ENCODE results near the gene MRPL49.
"Not testable (repeated sequence)": the region's sequence is repeated elsewhere in the genome, so short reads cannot be mapped to it uniquely, and the experiment has no call there.

Gene MRPL49

DNA sequence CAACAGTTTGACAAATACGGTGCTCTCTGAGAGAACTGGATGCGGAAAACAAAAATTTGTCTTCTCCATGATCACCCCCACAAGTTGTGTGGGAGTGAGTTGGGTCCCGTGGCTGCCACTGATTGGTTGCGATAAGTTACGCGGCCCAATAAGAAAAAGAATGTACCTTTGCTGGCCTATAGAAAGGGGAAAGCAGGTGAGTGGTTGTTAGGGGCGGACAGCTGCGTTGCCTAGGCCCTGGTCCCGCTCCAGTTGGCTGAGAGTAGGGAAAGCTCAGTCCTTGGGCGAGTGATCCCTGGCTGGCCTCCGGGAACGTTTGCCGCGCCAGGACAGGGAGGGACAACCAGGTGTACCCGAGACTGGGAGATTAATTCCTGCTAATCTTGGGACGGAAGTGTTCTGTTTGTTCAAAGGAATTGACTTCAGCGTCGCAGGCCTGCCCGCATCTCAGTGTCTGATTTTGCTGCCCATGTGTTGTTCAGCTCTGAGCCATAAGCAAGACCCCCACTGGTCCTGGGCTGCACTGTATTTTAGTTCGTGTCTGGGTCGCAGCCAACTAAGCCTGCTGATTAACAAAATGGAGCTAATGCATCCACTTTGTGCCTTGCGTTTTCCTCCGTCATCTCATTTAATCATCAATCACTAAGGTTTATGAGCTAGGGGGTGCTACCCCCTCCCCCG, 13.0 kb downstream of the MRPL49 start:
- peak; percentile 97 for DNase-seq

DNA sequence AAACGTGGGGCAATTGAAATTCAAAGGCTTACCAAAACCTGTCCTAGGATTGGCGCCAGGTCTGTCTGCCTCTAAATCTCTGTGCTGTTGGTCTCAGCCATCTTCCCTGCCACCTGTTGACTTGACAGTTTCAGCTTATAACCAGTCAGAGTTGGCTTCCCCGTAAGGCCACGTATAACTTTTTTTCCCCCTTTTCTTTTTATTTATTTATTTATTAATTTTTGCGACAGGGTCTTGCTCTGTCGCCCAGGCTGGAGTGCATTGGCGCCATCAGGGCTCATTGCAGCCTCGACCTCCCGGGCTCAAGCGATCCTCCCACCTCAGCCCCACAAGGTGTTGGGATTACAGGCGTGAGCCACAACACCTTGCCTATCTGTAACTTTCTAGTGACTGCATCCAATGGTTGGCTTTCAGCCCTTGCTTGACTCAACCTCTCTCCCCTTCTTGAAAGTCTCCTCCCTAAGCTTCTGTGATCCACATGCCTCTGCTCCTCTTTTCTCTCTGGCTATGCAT, 13.6 kb downstream of the MRPL49 start:
- no peak for DNase-seq

DNA sequence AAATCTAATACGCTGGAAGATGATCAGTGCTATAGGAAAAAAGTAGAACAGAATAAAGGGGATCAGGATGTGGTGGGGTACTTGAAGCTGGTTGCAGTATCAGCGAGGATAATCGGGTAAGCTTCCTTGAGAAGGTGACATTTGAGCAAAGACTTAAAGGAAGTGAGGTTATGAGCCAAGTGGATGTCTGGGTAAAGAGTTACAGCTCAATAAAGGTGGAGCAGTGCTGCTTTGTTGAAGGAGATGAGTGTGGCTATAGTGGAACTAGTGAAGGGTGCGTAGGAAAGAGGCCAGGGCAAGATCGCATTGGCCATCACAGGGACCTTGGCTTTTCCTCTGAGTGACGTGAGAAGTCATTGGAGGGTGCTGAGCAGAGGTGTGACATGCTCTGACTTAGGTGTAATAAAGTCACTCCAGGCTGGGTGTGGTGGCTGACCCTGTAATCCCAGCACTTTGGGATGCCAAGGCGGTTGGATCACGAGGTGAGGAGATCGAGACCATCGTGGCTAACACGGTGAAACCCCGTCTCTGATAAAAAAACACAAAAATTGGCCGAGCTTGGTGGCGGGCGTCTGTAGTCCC, 14.5 kb downstream of the MRPL49 start:
- DNase-seq: no peak

DNA sequence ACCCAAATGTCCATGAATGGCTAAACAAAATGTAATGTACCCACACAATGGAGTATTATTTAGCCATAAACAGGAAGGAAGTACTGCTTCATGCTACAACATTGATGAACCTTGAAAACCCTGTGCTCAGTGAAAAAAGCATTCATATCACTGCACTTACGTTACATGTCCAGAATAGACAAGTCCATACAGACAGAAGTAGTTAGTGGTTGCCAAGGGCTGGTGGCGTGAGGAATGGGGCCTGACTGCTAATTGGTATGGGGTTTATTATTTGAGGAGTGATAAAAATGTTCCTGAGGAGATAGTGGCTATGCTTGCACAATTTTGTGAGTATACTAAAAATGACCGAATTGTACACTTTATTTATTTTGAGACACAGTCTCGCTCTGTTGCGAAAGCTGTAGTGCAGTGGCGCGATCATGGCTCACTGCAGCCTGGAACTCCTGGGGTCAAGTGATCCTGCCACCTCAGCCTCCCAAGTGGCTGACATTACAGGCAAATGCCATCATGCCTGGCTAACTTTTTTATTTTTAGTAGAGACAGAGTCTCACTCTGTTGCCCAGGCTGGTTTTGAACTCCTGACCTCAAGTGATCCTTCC, 19.9 kb downstream of the MRPL49 start:
- no peak for DNase-seq

DNA sequence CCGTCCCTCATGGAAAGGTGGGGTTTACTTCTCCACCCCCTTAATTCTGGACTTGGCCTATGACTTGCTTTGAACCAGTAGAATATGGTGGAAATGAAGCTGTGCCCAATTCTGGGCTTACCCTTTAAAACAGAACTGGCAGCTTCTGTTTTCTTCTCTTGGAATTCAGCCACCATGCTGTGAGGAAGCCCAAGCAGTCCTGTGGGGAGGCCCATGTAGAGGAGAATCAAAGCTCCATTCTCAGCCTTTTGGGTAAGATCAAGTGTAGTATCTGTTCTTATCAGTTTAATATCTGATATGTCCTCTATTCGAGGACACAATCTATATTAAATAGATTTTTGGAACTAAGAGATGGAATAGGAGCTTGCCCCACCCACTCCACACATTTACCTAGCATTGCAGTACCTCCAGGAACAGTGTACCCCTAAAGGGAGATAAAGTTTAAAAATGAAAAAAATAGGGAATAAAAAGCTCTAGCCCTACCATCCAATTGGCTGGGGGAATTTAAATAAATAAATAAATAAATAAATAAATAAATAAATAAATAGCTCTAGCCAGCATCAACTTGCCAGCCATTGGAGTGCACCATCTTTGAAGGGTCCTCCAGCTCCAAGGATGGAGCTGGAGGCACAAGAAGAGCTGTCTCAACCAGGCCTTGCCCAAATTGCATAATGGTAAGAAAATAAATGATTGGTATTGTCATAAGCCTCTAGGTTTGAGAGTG, 25.4 kb downstream of the MRPL49 start:
- no peak for DNase-seq

DNA sequence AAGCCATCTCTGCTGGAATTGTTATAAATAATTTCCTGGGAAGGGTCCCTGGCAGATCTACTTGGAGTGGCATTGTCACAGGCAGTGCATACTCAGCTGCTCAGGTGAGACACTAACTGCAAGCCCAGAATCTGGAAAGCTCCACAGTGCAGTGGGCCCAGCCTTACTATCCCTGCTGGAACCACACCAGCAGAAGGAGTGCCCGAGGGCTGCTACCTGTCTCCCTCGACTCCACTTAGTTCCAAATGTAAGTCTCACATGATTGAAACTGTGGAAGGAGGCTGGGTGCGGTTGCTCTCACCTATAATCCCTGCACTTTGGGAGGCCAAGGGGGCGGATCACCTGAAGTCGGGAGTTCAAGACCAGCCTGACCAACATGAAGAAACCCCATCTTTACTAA, 26.5 kb downstream of the MRPL49 start:
- no peak for DNase-seq

DNA sequence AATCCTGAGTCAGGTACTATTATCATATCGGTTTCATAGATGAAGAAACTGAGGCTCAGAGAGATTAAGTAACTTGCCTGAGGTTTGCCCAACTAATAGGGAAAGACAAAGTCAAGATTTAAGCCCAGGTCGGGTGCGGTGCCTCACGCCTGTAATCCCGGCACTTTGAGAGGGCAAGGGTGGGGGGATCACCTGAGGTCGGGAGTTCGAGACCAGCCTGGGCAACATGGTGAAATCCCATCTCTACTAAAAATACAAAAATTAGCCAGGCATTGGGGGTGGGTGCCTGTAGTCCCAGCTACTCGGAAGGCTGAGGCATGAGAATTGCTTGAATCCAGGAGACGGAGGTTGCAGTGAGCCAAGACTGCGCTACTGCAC, 28.0 kb downstream of the MRPL49 start:
- not testable (repeated sequence) for DNase-seq

DNA sequence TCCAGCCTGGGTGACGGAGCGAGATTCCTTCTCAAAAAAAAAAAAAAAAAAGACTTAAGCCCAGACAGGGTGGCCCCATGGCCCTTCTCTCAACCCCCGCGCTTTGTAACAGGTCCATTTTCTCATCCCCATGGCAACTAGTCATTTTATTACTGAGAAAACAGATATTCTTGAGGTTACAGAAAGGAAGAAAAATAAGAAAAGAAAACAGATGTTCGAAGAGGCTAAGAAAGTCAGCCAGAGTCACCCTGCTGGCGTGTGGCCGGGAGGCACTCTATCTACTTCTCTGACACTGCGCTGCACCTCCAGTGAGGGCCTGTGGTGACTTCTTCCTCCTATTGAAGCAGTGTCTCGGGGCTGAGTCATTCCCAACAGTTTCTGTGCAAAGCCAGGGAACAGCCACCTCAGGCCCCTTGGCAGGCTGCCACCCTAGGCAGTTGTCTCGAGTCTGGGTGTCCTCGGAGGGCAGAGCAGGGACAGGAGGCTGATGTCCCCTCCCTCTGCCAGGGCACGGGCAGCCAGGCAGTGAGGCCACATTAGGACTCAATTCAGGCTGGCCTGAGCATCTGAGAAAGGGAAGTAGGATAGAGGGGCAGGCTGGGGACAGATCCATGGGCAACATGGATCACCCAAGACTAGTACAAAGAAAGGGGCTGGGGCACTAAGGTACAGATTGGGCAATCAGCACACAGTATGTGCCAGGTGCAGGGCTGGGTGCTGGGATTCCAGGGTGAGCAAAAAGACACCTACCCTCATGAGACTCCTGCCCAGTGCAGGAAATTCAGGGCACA, 28.6 kb downstream of the MRPL49 start:
- DNase-seq: peak; percentile 78

DNA sequence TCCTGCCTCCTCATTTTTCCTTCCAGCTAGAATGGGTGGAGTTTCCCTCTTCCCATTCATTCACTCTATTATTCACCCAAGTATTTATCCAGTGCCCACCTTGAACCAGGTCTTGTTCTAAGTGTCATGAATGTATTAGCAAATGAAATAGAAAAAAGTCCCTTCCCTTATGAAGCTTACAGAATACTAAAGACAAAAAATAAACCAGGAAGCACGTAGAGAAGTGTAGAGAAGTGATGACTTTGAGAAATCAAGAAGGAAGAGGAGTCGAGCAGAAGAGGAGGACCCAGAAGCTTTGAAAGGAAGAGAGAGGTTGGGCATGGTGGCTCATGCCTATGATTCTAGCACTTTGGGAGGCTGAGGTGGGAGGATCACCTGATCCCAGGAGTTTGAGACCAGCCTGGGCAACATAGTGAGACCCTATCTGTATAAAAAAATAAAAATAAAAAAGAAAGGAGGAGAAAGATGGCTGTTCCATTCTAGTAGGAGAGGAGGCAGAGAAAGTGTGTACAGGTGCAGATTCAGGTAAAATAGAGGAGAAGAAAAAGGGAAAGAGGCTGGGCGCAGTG, 29.3 kb downstream of the MRPL49 start:
- no peak for DNase-seq

DNA sequence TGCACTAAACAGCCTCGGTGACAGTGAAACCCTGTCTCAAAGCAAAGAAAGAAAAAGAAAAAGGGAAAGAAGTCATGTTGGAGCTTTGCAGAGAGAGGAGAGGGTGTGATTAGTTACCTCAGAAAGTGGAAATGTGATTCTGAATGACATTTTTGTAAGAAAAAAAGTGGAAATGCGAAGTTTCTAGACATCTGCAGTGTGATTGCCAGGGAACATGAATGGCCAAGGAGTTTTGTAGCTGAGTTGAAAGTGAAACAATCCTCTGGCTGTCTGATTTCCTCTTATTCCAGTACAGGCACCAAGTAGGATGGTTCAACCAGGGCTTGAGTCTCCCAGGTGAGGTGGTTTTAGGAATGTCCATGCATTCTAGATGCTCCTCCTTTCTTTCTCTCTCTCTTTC, 30.0 kb downstream of the MRPL49 start:
- DNase-seq: no peak

DNA sequence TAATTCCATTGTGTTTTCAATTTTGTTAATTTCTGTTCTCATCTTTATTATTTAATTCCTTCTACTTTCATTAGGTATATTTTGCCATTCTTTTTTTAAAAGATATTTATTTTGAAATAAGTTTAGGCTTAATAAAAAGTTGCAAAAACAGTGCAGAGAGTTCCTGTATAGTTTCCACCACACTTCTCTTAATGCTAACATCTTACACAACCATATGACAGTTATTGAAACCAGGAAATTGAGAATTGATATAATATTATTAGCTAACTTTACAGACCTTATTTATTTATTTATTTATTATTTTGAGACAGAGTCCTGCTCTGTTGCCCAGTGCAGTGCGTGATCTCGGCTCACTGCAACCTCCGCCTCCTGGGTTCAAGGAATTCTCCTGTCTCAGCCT, 34.1 kb downstream of the MRPL49 start:
- no peak for DNase-seq

DNA sequence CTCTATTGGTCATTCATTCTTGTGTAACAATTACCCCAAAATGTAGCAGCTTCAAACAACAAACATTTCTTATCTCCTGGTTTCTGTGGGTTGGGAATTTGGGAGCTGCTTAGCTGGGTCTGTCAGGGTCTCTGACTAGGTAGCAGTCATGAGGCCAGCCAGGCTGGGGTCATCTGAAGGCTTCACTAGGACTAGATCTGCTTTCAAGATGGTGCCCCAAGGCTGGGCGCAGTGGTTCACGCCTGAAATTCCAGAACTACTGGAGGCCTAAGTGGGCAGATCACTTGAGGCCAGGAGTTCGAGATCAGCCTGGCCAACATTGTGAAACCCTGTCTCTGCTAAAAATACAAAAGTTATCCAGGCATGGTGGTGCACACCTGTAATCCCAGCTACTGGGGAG, 34.8 kb downstream of the MRPL49 start:
- DNase-seq: no peak

DNA sequence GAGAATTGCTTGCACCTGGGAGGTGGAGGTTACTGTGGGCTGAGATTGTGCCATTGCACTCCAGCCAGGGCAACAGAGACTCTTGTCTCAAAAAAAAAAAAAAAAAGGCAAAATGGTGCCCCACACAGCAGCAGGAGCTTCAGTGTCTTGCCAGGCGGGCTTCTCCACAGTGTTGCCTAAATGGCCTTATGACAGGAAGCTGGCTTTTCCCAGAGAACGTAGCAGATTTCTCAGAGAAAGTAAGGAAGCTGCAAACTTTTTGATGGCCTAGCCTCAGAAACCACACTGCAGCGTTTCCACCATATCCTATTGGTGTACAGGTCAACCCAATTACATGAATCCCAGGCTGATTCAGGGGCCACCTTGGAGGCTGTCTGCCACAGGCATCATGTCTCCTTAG, 35.2 kb downstream of the MRPL49 start:
- DNase-seq: no peak

DNA sequence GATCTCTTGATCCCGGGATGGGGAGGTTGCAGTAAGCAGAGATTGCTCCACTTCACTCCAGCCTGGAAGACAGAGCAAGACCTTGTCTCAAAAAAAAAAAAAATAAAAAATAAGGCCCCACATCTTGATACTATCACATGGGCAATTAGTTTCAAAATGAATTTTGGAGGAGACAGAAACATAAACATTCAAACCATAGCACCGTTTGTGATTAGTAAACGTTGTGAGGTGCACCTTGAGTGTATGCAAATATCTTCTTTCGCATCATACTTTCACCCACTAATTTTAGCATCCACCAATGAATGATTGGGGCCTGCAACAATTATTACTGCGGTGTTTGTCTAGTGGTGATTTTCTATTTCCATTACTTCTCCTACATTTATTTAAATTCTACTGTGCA, 36.9 kb downstream of the MRPL49 start:
- no peak for DNase-seq

DNA sequence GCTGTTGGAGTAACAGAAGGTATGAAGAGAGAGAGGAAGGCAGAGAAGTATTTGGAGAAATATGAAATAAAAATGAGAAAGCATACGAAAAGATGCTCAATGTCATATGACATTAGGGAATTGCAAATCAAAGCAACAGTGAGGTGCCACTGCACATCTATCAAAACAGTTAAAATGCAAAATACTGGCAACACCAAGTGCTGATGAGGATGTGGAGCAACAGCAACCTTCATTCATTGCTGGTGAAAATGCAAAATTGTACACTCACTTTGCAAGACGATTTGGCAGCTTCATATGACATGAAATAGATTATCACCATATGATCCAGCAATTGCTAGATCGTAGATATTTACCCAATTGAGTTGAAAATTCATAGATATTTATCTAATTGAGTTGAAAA, 38.5 kb downstream of the MRPL49 start:
- no peak for DNase-seq

DNA sequence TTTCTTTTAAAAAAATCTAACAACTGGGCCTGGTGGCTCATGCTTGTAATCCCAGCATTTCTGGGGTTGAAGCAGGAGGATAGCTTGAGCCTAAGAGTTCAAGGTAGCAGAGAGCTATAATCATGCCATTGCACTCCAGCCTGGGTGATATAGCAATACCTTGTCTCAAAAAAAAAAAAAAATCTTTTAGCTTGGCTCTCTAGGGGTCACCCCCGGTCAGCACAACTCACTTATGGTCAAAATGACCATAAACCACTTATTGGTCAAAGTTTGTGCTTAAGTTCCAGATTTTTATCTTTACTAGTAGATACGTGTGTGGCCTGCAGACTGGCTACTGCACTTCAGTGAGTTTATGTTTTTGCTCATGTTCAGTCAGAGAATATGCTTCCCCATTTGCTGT, 41.6 kb downstream of the MRPL49 start:
- DNase-seq: no peak

DNA sequence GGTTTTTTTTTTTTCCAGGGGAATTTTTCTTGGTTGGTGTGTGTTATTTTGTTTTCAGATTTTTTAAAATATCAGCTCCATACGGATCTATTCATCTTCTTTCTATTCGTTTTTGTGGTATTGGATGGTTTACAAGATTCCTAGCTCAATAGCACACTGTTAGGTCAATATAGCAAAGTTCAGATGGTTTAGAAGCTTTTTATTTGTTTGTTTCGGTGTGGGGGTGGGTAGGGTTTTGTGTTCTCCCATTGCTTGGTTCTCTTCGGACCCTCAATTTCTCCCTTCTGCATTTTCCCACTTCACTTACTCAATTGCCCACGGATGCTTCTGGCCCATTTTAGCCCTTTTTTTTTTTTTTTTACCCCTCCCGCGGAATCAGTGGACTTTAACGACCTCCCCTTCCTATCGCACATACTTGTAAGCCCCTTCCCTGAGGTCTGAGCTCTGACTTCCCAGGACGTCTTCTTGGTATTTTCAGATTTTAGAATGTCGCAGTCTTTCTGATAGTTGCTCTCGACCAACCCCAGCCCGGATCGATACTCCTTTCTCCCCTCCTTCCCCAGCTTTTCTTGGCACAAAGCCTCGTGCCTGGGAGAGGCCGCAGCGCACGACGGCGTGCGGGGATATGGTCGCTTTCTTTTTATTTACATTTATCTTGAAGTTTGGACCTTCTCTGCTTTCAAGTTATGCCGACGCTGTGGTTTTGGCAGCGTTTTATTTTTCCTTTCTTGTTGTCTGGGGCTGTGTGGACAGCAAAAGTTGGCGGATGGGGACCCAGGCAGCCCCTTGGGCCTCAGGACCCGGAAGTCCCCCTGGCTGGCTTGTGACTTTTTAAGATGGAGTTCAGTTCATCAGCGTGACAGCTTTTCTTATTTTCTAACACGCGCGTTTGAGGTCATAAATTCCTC, 43.5 kb downstream of the MRPL49 start:
- DNase-seq: no peak

DNA sequence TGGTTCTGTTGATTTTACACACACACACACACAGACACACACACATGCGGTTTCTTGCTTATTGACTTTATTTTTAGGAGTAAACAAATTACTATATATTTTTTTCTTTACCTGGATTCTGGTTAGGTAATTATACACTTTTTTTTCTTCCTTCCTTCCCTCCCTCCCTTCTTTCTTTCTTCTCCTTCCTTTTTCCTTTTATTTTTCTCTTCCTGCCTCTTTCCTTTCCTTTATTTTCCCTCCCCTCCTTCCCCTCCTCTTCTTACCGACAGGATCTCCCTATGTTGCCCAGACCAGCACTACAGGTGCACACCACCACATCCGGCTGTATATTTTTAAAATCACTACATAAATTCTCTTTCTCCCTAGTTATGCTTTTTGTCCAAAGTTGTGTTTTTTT, 44.8 kb downstream of the MRPL49 start:
- DNase-seq: no peak

DNA sequence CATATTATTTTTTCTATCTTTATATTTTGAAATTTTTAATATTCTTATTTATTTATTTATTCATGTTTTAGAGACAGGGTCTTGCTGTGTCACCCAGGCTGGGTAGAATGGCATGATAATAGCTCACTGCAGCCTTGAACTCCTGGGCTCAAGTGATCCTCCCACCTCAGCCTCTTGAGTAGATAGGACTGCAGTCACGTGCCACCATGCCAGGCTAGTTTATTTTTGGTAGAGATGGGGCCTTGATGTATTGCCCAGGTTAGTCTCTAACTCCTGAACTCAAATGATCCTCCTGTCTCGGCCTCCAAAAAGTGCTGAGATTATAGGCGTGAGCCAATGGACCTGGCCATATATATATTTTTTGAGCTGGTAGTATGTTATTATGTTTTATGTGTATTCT, 45.5 kb downstream of the MRPL49 start:
- no peak for DNase-seq

DNA sequence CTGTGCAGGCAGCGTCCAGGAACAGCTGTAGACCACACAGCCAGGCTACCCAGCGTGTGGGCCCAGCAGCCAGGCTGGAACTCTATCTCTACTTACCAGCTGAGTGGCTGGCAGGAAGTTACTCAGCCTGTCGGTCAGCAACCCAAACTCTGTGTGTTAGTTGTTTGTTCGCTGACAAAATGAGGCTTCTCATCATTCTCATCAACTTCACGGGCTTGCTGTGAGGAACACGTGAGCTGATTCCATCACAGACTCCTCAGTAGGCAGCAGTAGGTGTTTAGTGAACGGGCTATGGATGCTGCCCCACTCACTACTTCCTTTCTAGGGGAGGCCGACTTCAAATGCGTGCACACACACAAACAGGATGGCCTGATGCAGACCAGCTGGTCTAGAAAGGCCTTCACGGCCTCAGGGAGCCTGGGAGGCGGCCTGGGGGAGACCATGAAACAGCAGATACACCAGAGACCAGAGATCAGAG, 47.1 kb downstream of the MRPL49 start:
- DNase-seq: peak; percentile 23

DNA sequence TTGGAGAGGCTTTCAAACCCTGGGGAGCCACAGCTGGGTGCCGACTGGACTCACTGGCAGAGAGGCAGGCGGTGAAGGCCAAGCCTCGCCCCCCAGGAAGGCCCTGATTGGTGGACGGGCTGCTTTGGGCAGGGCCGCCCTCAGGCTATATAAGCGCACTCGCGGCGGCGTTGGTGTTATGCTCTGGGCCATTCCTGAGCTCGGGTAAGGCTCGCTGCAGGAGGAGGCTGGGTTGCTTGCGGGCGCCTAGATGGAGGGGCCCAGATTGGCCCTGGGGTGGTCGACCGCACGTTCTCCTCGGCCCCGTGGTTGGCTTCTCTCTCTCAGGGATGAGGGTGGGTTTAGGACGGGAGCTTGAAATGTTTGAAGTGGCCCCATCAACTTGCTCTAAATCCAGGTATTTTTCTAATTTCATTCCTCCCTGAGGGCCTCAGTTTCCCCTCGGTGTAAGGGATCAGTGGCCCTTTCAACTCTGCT, 48.0 kb downstream of the MRPL49 start, which contains the start of gene SPDYC:
Gene SPDYC, plus strand, starts transcription at position 176 of the 477 bp plus-strand sequence. CDS start 1,125 bp downstream, outside the sequence.
- DNase-seq: no peak

All from fibroblast of upper back skin (primary cell).